ENCODE measurements around the gene CPEB1.
"Not testable (repeated sequence)": the region's sequence is repeated elsewhere in the genome, so short reads cannot be mapped to it uniquely, and the experiment has no call there.

Gene CPEB1

DNA sequence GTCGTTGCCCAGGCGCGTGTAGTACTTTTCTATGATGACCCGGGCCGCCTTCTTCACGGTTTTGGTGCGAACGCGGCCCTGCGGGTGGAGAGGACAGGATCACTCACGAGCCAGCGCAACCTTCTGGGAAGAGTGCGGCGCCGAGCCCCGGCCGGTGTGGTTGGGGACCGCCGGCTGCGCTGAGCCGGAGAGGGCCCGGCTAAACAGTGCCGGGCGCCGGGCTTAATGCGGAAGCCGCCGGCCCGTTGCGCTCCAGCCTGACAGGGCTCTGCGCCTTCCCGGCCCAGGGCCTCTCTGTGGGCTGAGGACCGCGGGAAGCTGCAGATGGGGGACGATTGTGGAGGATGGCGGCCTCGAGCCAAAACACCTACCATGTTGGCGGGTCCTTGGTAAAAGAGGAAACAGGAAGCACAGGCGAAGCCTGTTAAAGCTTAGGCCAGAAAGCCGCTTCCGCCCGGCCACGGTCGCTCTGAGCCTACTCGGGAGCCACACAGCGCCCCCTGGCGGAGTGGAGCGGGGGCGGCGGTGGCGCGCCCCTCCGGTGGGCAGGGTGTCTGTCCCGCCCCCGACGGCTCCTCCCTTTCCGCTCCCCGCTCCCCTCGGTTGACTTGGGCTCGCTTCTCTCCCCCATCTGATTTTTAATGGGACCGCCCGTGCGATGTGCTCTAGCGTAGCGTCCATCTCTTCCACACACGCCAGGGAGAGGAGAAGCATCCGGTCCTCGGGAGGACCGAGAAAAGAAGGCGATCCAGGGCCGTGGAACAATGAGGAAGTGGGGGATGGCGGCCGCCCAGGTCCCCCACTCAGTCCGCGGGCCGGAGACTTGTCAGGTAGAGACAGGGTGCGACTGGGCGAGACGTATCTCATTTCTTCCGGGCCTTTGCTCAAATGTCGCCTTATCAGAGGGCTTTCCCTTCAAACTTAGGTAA, 106.8 kb downstream of the CPEB1 start, which contains the start of gene RPS17:
RPS17 (minus strand) TSS at position 403 of the 929 bp plus-strand sequence; CDS start at position 374, 29 bp downstream.
- DNase-seq = peak; percentile 96

DNA sequence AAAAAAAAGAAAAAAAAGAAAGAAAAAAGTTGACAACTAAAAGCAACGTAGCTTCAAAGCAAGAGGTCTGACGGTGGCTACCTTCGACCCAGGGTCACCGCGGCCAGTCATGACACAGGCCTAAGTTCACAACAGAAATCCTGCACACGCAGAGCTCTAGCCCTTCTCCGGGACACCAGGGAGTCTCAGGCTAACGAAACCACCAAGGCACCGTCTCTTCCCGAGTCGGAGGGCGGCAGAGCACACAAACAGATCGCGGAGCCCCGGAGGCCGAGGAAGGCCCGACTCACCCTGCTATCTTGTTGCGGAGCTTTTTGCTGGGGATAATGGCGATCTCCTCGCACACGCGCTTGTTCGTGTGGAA, 107.5 kb downstream of the CPEB1 start:
- DNase-seq = no peak

DNA sequence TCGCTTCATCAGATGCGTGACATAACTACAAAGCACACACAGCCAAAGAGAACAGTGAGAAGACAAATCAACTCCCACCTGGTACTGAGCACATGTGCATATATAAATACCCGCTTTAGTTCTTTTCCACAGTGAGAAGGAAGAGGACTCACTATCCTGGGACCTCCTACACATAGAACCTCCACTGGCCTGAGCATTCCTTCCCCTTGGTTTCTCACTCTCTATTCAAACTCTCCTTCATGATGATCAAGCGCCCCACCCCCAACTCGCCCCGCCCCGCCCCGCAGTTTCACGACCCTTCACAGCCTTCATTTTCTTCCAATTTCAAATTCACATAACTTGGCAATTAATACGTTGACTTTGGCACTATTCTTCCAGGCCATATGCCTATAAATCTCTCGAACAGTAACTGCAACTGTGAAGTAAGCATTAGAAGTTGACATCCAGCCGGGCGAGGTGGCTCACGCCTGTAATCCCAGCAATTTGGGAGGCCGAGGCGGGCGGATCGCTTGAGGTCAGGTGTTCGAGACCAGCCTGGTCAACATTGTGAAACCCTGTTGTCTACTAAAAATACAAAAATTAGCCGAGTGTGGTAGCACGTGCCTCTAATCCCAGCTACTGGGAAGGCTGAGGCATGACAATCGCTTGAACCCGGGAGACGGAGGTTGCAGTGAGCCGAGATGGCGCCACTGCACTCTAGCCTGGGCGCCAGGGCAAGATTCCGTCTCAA, 108.0 kb downstream of the CPEB1 start:
- DNase-seq = no peak

DNA sequence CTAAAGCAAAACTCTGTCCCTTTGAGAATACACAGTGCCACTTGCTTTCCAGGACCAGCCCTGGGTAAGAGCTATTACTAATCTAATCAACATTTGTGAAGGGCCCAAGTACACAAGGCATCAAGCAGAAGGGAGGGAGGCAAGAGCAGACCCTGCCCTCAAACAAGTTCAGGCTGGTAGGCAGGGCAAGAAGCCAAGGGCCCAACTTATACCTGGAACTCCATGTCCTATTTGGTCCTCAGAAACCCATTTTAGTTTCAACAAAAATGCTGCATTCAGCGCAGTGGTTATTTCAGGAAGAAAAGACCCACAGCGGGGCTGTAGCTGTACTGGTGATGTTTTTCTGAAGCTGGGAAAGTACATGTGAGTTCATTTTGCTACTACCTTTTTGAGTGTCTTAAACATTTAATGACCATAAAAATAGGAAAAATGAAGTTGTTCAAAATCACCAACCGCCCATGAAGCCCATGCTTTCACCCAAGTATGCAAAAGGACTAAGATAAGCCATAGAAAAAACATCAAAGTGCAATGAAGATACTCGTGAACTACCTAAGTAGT, 109.7 kb downstream of the CPEB1 start:
- DNase-seq = no peak

DNA sequence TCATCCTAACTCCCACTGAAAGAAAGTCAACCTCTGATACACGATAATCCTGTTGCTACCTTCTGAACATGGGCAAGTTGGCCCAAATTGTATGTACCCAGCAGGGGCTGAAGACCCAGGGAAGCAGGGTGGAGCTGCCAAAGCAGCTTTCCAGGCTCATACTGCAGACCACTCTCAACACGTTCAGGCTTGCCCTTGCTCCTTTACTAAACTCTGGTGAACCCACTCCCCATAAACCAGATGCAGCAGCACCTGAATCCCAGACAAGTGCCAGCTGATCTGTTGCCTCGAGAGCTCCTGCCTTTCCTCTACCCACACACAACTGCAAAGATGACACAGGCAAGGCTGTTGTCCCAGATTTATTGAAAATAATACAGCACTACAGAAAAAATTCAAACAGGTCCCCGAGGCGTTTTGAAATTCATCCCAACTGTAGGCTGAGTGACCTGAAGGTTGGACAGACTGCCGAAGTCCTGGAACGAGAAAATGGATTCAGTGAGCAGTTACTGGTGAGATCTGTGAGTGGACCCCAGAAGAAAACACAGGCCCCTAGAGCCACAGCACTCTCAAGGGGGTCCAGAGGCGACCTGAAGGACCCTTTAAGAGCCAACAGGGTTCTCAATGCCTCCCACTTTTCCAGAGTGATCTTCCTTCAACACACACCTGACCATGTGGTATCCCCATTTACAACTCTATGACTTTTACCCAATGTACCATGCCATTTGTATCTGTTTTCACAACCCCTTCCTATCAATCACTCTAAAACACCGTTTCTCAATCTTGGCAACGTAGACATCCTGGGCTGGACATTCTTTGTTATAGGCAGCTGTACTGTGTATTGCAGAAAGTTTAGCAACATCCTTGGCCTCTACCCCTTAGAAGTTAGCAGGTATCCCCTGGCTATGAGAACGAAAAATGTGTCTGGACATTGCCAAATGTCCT, 110.5 kb downstream of the CPEB1 start:
- DNase-seq = no peak

DNA sequence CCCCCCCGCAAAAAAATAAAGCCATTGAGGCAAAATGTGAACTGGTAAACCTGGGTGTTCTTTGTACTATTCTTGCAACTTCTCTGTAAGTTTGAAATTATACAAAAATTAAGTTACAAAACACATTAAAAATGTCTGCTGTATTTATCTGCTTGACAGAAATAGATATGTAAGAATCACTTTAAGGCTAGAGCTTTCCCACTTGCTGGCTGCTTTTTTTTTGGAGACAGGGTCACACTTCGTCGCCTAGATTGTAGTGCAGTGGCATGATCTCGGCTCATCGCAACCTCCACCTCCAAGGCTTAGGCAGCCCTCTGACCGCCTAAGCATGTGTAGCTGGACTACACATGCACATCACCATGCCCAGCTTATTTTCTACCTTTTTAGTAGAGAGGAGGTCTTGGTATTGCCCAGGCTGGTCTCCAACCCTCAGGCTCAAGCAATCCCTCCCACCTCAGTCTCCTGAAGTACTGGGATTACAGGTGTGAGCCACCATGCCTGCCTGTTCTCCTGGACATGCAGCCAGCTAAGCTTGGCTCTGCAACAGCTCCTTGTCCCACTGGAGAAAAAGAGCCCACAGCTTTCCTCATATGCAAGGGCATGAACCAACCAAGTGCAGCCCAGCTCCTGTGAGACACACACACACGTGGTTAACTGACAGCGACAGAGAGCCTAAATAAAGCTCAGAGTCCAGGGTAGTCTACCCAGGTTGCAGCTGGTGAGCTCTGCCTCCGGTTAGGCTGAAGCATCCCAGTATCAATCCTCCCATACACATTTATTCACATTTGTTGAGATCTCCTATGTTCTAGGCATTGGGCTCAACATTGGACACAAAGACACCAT, 111.4 kb downstream of the CPEB1 start:
- no peak for DNase-seq

DNA sequence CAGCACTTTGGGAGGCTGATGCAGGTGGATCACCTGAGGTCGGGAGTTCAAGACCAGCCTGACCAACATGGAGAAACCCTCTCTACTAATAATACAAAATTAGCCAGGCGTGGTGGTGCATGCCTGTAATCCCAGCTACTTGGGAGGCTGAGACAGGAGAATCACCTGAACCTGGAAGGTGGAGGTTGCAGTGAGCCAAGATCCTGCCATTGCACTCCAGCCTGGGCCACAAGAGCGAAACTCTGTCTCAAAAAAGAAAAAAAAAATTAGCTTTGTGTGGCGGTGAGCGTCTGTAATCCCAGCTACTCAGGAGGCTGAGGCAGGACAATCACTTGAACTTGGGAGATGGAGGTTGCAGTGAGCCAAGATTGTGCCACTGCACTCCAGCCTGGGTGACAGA, 112.0 kb downstream of the CPEB1 start:
- not testable (repeated sequence) for DNase-seq

DNA sequence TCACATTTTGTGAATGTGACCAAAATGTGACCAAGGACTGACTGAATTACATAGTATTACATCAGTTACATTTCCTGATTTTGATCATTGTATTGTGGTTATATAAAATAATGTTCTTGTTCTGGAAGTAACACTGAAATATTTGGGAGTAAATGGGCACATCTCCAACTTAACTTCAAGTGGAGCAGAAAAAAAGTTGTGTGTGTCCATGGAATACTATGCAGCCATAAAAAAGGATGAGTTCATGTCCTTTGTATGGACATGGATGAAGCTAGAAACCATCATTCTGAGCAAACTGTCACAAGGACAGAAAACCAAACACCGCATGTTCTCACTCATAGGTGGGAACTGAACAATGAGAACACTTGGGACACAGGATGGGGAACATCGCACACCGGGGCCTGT, 112.7 kb downstream of the CPEB1 start:
- DNase-seq = not testable (repeated sequence)

DNA sequence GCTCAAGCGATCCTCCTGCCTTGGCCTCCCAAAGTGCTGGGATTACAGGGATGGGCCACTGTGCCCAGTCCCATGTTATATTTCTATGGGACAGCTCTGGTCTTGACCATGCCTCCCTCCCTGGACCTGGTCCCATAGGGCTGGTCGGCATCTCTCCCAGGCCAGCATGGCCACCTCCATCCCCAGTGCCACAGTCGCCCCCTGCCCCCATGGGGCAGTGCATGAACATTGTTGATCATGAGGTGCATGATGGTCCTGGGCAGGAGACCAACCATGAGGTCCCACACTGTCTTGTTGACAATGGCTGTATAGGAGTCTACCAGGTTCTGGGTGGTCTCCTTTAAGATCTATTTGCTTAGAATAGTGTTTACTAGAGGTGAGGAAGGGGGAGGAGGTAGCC, 113.4 kb downstream of the CPEB1 start:
- no peak for DNase-seq

DNA sequence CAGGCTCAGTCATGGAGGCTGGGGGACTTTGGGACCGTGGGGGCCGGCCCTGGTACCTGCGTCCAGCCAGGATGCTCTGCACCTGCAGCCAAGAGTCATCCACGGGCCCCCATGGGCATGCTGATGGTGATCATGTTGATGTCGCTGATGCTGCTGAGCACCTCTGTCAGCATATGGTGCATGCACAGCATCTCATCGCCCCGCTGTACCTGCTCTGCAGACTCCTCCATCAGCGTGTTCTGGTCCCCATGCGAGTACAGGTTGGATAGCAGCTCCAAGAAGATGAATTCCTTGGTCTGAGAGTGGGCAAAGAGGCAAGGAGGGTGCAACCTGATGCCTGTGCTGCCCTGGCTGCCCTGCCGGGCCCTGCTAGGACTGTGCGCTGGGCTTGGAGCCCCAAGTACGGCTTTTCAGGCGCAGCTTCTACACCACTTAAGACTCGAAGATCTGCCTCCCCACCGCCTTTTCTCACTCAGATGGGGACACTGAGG, 114.1 kb downstream of the CPEB1 start:
- DNase-seq = no peak

DNA sequence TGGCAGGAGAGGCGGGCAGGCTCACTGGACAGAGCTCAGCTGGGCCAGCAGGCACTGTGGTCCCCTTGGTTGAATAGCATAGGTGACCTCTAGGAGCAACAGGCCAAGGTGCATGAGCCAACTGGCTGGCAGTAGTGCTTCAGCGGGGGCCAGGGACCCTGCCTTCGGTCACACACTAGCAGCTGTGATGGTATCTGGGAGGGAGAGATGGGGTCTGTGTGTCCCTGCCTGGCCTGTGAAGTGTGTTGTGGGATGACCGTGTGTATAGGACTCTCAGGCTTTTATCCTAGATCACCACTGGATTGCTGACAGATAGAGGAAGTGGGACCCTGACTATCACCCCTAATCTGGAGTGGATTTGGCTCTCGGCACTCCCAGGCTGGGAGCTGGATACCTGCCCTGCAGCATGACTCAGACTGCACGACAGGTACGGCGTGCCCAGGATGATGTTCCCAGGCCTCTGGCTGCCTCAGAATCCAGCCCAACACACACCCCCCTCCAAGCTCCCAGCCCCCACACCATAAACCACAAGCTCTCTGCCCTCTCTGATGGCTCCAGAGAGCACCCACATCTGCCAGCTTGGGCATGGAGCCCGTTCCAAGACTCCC, 114.7 kb downstream of the CPEB1 start:
- no peak for DNase-seq

DNA sequence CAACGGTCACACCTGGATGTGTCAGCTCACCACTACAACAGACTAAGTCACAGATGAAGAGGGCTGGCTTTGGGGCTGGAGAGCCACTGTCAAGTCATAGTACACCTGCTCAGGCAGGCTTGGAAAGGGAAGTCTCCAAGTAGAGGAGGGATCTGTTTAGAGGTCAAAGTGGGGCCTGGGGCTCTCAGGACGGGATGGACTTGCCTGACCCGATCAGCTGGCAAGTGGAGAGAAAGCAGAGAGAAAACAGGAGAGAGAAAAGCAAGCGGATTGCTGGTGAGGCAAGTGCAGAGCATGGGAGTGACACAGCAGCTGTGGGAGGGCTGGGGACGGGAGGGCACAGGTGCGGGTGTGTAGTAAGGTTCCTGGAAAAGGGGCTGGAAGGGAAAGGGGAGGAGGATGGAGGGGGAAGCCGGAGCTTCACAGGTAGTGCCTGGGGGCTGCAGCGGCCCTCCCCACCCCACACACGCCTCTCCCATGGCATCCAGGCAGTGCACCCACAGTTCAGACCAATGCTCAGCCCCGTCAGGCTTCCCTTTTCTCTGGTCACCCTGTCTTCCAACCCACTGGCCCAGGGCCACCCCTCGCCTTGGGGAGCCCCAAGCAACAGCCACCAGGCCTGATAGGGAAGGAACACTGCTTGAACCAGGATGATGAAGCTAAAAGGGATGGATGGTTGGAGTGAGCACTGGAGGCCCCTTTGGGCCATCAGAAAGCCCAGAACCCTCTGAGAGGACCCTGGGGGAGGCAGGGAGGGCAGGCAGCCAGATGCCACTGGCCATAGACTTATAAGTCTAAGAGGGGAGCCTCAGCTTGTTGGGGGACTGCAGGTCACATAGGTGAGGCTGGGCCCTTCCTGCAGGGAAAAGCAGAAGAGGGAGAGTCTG, 115.4 kb downstream of the CPEB1 start:
- no peak for DNase-seq

DNA sequence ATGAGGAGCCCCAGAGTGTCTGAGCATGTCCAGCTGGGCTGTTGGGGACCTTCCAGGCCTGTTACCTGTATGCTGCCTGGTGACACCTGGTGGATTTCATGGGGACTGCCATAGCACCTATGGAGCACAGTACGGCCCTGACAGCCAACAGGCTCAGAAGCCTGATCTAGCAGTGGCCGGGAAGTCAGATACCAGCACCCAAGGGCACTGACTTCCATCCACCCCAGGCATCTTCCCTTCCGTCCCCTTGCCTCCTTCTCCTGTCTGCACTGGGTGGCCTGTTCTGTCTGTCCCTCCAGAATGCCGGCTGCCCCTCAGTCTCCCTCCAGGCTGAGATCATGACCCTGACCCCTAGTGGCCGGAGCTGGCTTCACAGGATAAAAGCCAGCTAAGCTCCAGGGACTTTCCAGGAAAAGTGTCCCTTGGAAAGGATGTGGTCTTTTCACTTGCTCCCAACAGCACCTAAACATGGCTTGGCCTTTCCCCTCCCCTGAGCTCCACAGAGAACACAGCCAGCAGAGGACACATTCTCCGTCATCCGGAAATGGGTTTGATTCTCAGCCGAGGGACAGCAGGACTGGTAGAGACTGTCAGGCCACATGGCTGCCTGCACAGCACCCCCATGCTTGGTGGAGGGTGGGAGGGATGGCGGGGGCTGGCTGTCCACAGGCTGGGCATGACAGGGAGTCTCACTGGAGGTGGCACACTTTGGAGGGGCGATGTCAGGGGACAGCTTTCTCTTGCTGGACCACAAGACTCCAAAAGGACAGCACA, 116.4 kb downstream of the CPEB1 start:
- peak; percentile 58 for DNase-seq

DNA sequence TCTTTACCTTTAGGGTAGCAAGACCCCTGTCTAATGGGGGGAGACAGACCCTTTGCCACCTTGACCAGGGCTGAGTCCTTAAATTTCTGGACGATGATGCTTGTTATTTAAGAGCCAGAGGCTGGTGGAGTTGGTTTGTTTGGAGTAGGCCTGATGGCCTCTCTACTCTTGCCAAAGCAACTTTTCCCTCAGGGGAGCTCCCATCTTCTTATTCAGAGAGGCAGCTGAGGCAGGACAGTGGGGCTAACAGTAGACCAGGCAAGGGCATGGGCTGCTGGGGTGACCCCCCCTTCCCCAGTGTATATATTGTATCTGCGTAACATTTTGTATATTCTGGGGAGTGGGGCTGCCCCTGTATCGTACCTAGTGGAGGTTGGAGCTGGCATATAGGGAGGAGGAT, 117.2 kb downstream of the CPEB1 start:
- no peak for DNase-seq

DNA sequence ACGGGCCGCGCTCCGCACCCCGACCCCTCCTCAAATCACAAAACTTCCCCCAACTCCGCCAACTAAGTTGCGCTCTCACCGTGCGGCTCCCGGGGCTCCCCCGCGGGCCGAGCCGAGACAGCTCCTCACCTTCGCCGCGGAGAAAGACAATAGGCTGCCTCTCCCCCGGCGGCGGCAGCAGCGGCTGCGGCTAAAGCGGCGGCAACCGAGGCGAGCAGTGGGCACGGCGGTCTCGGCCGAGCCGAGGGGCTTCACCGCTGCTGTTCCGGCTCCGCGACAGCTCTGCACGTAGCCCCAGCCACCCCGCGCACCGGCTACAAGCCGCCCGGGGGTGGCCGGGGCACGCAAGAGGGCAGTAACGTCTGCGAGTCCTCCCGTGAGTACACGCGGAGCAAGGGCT, 133.6 kb downstream of the CPEB1 start:
- DNase-seq = not testable (repeated sequence)

DNA sequence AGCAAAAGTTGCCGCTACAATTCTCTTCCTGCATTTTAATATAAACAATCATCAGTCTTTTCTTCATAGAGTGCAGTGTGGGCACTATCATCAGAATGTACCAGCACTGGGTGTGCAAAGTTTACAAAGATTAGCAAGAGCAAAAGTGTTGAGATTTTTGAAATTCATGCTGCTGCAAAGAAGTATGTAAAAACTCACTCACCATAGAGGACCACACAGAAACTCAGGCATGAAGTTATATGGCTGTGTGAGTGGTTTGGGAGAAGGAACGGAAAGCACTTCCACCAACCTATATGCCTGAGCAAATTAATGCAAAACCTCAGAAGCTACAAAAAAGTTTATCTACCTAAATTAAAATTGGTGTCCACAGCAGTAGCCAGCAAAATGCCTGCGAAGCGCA, 139.5 kb downstream of the CPEB1 start:
- DNase-seq = not testable (repeated sequence)

DNA sequence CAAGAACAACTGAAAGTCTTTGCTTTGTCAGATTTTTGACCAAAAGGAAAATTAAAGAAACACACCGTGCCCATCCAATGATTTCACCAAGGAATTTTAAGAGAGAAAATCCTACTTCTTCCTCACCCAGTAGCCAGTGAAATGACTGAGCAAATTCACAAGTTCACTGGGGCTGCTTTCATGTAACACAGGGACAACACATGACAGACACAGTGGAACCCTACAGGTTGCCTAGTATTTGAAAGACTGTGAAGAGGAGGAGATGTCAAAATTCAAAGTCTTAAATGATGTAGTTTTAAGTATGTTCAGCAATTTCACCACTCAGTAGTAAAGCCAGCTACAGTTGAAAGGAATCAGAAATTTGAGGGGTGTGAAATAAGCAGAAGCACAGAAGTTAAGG, 140.1 kb downstream of the CPEB1 start:
- not testable (repeated sequence) for DNase-seq

DNA sequence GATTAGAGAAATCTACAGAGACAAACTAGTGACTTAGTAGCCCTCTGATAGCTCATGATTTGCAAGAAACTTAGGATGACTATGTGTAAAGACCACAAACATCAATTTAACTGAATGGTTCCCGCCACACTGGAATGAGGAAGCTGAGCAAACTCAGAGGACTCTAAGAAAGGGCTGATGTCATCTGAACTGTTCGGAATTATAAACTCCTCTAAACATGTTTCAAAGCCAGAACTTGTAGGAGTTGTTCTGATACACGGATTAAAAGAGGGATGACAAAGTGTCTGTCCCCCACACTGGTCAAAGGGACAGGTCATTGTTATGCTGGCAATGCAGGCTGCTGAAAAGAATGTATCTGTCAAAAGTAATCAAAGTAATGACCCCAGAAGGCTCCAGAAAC, 141.3 kb downstream of the CPEB1 start:
- not testable (repeated sequence) for DNase-seq

DNA sequence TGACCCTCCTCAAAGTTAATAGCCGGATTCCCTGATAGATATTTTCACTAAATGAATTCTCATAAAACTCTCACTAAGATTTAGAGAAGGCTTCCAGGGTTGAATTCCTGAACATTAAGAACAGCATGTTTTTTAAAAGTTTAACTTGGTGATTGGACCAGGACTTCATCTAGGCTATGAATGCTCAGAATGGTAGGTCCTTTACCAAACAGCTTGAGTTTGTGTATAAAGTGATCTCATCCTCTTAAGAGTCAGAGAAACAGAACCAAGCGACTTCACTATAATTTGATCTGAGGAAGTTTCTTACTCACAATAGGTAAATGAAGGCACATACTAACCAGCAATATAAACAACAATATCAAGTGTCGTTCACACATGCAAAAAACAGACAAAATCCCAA, 143.1 kb downstream of the CPEB1 start:
- not testable (repeated sequence) for DNase-seq
